ENCODE results near the gene CPSF4L.
A peak's percentile ranks its signal among the peaks of the same experiment; 100 is the strongest.

The CPSF4L gene

GRCh38 chr17:73237714-73238113, 24.0 kb downstream of the CPSF4L start:
- FAIRE-seq: no peak
- no peak for DNase-seq (ENCODE audit: insufficient read length, low spot score)

- no peak for FAIRE-seq
These were observed 26.9 kb downstream of the CPSF4L start for GRCh38 chr17:73234736-73235135.

GRCh38 chr17:73232587-73233373, 28.9 kb downstream of the CPSF4L start:
- FAIRE-seq (no peak), DNase-seq (ENCODE audit: insufficient read length, low spot score) (no peak)

More at GRCh38 chr17:73234736-73235135, 26.9 kb downstream of the CPSF4L start:
- DNase-seq (ENCODE audit: insufficient read length, low spot score): no peak

- DNase-seq (ENCODE audit: insufficient read length, low spot score): peak; percentile 85
- peak; percentile 96 for FAIRE-seq
These were observed 29.7 kb downstream of the CPSF4L start for GRCh38 chr17:73231841-73232586.

DNA sequence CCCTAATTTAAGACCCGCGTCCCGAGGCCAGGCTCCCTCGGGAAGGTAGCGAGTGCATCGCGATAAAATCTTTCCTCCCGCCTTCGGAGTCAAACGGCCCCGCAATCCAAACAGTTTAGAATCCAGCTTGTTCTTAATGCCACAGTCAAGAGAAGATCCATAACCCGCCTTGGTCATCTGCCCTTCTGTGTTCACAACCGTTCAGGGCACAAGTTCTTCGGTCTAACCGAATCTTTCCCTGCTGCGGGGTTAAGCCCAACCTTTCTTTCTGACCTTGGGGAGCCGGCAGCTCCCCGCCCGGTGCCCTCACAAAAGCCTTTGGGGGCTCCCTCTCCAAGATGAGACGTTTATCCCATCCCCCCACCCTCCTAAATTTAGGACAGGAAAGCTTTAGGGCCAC, 30.3 kb downstream of the CPSF4L start:
- DNase-seq (ENCODE audit: insufficient read length, low spot score) (no peak), FAIRE-seq (no peak)

GRCh38 chr17:73230088-73230487, 31.6 kb downstream of the CPSF4L start:
- DNase-seq (ENCODE audit: insufficient read length, low spot score) (no peak), FAIRE-seq (no peak)

DNA sequence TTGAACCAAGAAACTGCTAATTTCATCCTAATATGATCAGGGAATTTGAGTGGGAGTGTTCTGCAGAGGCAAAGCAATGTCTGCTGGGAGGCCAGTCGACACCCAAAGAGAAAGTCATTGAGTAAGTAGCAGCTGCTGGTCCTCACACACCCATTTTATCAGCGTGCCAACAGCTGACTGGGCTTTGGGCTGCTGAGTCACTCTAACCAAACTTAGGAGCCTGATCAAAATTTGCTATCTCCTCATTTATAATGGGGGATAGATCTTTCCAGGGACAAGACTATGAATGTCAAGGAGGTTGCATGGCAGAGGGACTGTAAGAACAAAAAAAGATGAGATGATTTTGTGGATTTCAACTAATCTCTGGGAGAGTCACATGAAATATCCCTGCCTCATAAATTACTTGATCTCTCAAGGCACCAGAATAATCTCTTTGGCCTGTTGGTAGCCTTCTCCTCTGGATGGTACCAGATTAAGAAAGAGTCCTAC, 32.9 kb downstream of the CPSF4L start:
- FAIRE-seq: peak; percentile 45
- DNase-seq (ENCODE audit: insufficient read length, low spot score): no peak

DNA sequence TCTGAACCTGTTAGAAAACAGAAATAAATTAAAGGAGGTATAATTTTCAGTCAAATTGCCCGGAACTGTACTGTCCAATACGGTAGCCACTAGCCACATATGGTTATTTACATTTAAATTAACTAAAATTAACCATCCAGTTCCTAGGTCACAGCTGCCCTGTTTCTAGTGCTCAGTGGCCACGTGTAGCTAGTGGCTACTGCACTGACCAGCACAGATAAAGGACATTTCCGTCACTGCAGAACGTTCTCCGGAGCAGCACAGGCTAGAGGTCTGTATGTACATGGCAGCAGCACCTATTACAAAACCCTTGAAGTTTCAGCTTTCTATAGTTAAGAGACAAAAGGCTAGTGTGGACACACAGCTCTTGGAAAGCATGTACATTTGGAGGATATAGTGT, 33.7 kb downstream of the CPSF4L start:
- FAIRE-seq (no peak), DNase-seq (ENCODE audit: insufficient read length, low spot score) (no peak)

- no peak for FAIRE-seq
- DNase-seq (ENCODE audit: insufficient read length, low spot score): no peak
These were observed 34.3 kb downstream of the CPSF4L start for GRCh38 chr17:73227379-73227778.

DNA sequence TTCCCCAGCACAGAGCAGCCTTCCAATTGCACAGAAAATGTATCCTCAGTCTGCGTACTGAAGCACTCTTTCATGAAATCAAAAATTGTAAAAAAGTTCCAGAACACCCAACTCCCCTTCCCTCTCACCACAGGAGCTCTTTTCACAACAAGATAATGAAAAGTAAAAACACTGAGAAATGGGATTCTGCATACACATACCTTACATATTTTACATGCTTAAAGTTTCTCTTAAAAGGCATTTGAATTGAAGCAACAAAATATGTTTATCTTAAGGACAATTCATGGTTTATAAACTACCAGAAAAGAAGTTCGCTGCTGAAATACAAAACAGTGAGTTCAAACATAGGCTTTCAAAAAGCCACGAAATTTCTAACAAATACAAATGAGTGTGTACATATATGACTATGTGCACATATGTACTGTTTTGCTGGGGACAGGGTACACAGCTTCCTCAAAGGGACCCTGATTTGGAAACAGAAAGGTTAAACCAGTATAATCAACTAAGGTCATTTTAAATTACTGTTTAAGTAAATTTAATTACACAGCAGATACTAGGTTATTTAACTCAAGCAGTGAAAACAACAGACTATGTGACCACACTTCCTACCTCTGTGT, 35.0 kb downstream of the CPSF4L start:
- no peak for DNase-seq (ENCODE audit: insufficient read length, low spot score)
- no peak for FAIRE-seq

- FAIRE-seq: no peak
- no peak for DNase-seq (ENCODE audit: insufficient read length, low spot score)
These were observed 36.9 kb downstream of the CPSF4L start for GRCh38 chr17:73224663-73225305.

DNA sequence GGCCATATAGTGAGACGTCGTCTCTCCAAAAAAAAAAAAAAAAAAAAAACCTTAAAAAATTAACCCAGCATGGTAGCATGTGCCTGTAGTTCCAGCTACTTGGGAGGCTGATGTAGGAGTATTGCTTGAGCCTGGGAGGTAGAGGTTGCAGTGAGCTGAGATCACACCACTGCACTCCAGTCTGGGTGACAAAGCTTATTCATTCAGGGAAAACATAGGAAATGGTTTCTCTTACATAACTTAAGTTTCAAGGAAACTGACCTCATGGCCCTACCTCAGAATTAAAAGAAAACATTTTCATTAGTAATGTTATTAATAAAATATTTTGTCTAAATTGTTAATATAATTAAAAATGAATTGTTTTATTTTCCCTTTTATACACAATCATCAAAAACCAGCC, 37.4 kb downstream of the CPSF4L start:
- FAIRE-seq (no peak), DNase-seq (ENCODE audit: insufficient read length, low spot score) (no peak)

DNA sequence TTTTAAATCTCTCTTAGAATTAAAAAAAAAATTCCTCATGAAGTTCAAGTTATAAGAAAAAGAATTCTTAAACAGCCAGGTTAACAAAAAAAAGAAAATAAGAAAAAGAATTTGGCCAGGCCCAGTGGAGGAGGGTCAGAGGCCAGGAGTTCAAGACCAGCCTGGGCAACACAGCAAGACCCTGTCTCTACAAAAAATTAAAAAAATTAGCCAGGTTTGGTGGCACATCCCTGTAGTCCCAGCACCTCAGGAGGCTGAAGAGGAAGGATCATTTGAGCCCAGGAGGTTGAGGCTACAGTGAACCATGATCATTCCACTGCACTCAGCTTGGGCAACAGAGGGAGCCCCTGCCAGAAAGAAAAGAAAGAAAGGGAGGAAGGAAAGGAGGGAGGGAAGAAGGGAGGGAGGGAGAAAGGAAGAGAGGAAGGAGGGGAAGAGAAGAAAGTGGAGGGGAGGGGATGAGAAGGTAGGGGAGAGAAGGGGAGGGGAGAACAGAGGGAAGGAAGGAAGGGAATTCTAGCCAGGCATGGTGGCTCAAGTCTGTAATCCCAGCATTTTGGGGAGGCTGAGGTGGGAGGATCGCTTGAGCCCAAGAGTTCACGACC, 38.0 kb downstream of the CPSF4L start:
- no peak for FAIRE-seq

DNA sequence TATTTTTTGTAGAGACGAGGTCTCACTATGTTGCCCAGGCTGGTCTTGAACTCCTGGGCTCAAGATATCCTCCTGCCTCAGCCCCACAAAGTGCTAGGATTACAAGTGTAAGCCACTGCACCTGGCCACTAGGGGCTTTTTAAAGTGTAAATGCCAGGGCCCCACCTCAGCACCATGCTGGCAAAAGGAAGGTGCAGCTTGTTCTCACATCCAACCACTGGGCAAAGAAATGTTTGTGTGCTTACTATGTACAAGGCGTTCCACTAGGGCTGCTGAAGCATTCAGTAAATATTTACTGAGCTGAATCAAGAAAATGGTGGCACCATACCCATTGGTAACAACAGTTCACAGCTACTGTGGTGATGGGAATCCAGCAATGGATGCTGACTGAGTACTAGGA, 46.2 kb downstream of the CPSF4L start:
- DNase-seq (ENCODE audit: insufficient read length, low spot score) (no peak), FAIRE-seq (no peak)

More for the DNA sequence above, 38.0 kb downstream of the CPSF4L start:
- DNase-seq (ENCODE audit: insufficient read length, low spot score): no peak

DNA sequence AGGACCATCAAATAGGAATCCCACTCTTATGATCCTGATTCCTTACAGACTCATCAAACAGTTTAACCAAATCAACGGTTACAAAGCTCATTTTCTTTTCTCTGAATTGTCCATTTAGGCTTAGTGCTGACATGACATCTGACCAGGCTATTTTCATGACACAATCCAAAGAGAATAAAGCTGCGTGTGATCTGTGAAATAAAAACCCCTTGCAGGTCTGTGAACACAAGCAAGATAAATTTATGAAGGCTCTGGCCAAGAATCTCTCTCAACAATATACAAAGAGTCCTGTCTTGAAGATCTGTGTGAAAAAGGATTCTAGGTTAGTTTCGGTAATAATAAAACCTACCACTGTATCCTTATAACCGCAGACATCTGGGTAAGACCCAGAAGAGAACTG, 46.8 kb downstream of the CPSF4L start:
- DNase-seq (ENCODE audit: insufficient read length, low spot score) (no peak), FAIRE-seq (no peak)

DNA sequence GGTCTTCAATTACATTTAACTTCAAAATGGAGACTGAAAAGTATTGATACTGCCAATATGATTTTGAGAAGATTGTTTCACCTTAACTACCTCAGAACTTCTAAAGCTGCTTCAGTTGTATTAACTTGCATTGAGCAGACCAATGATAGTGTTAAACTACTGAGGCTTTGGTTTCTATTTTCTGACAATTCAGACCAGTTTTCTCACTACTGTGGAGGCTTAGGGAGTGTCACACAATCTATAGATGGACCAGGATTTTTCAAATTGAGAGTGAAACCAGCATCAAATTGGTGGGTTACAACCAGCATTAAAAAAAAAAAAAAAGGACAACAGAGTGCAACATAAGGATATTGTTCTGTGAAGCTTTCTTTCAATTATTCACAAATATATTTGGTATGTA, 47.7 kb downstream of the CPSF4L start:
- no peak for FAIRE-seq

DNA sequence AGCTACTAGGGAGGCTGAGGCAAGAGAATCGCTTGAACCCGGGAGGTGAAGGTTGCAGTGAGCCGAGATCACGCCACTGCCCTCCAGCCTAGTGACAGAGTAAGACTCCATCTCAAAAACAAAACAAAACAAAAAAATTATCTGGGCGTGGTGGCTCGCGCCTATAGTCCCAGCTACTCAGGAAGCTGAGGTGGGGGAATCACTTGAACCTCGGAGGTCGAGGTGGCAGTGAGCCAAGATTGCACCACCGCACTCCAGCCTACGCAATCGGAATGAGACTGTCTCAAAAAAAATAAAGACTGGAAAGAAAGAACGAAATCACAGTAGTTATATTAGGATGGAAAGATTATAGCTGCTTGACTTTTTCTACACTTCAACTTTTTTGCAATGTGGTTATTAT, 49.9 kb downstream of the CPSF4L start:
- no peak for FAIRE-seq
- no peak for DNase-seq (ENCODE audit: insufficient read length, low spot score)

More for the DNA sequence above, 47.7 kb downstream of the CPSF4L start:
- no peak for DNase-seq (ENCODE audit: insufficient read length, low spot score)

DNA sequence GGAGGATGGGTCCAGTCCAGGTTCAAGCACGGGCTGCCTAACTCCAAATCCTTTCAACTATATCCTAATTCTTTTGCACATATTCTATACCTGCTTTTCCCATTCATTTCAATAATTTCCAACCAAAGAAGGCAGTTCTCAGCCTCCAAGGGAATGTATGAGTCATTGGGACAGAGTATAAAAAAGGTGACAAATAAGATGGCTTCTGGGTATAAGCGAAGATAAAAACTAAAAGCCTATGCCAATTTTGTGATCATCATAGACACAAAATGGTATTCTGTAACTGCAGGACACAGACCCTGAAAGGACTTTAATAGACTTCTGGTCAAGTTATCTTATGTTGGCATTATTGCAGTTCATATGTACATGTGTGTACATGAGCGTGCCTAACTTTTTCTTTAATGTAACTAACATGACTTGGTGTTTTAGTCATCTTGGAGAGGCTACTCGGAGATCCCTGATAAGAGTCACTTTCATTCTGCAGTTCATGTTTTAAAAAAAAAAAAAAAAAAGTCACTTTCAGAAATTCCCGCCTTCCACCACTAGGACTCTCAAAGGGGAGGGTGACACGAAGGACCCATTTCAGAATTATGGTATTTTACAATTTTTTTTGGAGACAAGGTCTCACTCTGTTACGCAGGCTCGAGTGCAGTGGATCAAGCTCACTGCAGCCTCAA, 51.5 kb downstream of the CPSF4L start:
- FAIRE-seq (no peak), DNase-seq (ENCODE audit: insufficient read length, low spot score) (no peak)

DNA sequence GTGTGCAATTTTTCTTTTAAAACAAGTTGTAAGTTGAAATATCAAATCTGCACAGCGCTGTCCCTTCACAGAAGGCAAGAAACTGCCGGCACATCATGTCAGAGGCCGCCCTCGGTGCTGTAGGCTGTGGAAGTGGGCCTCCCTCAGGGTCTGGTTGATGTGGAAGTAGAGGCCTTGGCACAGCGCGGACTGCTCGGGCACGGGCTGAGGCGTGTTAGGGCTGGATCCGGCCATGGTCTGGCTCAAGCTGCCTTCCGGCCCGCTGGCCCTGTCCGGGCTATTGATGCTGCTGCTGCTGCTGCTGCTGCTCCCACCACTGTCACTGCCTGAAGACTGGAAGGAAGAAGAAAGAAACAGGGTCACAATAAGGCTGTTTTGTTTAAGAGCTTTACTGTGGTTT, 52.2 kb downstream of the CPSF4L start:
- FAIRE-seq (no peak), DNase-seq (ENCODE audit: insufficient read length, low spot score) (no peak)

All from GM19239 (cell line).